HCT116 (cell line): Measurements from ENCODE around the gene FNDC3B. TPM values are rescaled to one million over a fixed set of nuclear protein-coding genes. Genes with fewer than 3 reads are reported as not detected.

Experiments
- ATAC-seq: fragments of 200-7000 bp; cut with Tn5 transposase; 2 replicates; pipeline ENCODE4 v1.9.1; 2020; ENCODE audit warnings: mild to moderate bottlenecking, moderate library complexity
- BruUV-seq: library from RNA; stranded (reverse); fragments of 400-500 nt; replicated peaks from 2 replicates; lab custom pipeline; 2021; lab: Mats Ljungman, UMichigan
- CTCF ChIA-PET: fragments of 300-600 bp; sonication (Branson Sonifier 250); formaldehyde crosslinking; loops from one replicate; lab custom pipeline; 2021; ENCODE audit warnings: antibody characterized with exemption; lab: Charles Lee
- POLR2A ChIA-PET: fragments of 300-600, 350-600 bp; sonication (Branson Sonifier 250); formaldehyde crosslinking; loops from one replicate; lab custom pipeline; 2021; ENCODE audit warnings: antibody characterized with exemption; lab: Charles Lee
- RAD21 ChIA-PET, 2 experiments: fragments of 300-600 bp; sonication (Branson Sonifier 250); formaldehyde crosslinking; loops; one replicate each; lab custom pipeline; 2023; ENCODE audit warnings: low total read pairs in 2 of 2; ENCODE audit not compliant: uncharacterized antibody in 2 of 2, unreplicated experiment in 2 of 2, low non-redundant PET in 1 of 2; lab: Charles Lee
- DNase-seq: peaks from one replicate; pipeline ENCODE4 v3.0.0-alpha.2; 2010; ENCODE audit warnings: low read depth, low spot score
- H2AFZ ChIP-seq: fragments of 200-600 bp; shearing (Covaris generic), sonication (generic); 2 replicates; pipeline ENCODE4 v1.6.1; 2017; ENCODE audit warnings: low read depth, mixed run types, mixed read lengths, antibody characterized with exemption, low read length; ENCODE audit not compliant: poor library complexity, severe bottlenecking
- H3K27ac ChIP-seq: 2 replicates; pipeline ENCODE4 v1.5.1; 2012; ENCODE audit warnings: low read depth, low read length
- H3K27me3 ChIP-seq: fragments of 200-600 bp; sonication (generic); 2 replicates; pipeline ENCODE4 v1.6.1; 2016; ENCODE audit warnings: mixed run types, low read length, mixed read lengths; ENCODE audit not compliant: insufficient read depth
- H3K36me3 ChIP-seq, 2 experiments: fragments of 200-500 bp in 1 of 2; fragments of 200-600 bp in 1 of 2; sonication (Bioruptor generic) in 1 of 2; sonication (generic) in 1 of 2; 2 replicates each; pipeline versions ENCODE4 v1.5.1 to v1.6.1; 2014 to 2016; ENCODE audit warnings: low read length in 2 of 2, inconsistent platforms in 1 of 2, mixed read lengths in 1 of 2, mixed run types in 1 of 2; ENCODE audit not compliant: insufficient read depth in 2 of 2, control insufficient read depth in 1 of 2
- H3K4me1 ChIP-seq, 2 experiments: fragments of 200-600 bp in 1 of 2; sonication (generic) in 1 of 2; 2 replicates each; pipeline versions ENCODE4 v1.5.1 to v1.6.1; 2012 to 2017; ENCODE audit warnings: low read length in 2 of 2, inconsistent platforms in 1 of 2, mild to moderate bottlenecking in 1 of 2, mixed read lengths in 1 of 2, mixed run types in 1 of 2, moderate library complexity in 1 of 2; ENCODE audit not compliant: insufficient read depth in 2 of 2, control insufficient read depth in 1 of 2
- H3K4me2 ChIP-seq: fragments of 200-600 bp; sonication (generic); 2 replicates; pipeline ENCODE4 v1.6.1; 2017; ENCODE audit warnings: mixed run types, low read length, mixed read lengths
- H3K4me3 ChIP-seq, 2 experiments: fragments of 200-600 bp in 1 of 2; sonication (generic) in 1 of 2; replicated peaks in 1 of 2; 2 replicates each; pipeline ENCODE4 v1.5.1; 2011 to 2016; ENCODE audit warnings: low read length in 2 of 2, control low read depth in 1 of 2, low read depth in 1 of 2, mild to moderate bottlenecking in 1 of 2, mixed read lengths in 1 of 2, mixed run types in 1 of 2
- H3K79me2 ChIP-seq: fragments of 200-600 bp; sonication (generic); 2 replicates; pipeline ENCODE4 v1.6.1; 2017; ENCODE audit warnings: mild to moderate bottlenecking, mixed run types, low read length, moderate library complexity, mixed read lengths; ENCODE audit not compliant: insufficient read depth
- H3K9ac ChIP-seq: fragments of 200-600 bp; sonication (generic); 2 replicates; pipeline ENCODE4 v1.6.1; 2016; ENCODE audit warnings: low read length, mixed read lengths
- H3K9me2 ChIP-seq: fragments of 200-600 bp; sonication (generic), shearing (Covaris generic); 2 replicates; pipeline ENCODE4 v1.6.1; 2017; ENCODE audit warnings: mixed run types, mild to moderate bottlenecking, moderate library complexity; ENCODE audit not compliant: insufficient read depth
- H3K9me3 ChIP-seq, 2 experiments: fragments of 200-500 bp in 1 of 2; fragments of 200-600 bp in 1 of 2; sonication (Bioruptor generic) in 1 of 2; sonication (generic) in 1 of 2; 2 replicates each; pipeline ENCODE4 v1.6.1; 2014 to 2017; ENCODE audit warnings: low read length in 2 of 2, mixed read lengths in 2 of 2, inconsistent platforms in 1 of 2, low read depth in 1 of 2, mild to moderate bottlenecking in 1 of 2, mixed run types in 1 of 2, moderate library complexity in 1 of 2; ENCODE audit not compliant: control insufficient read depth in 1 of 2, insufficient read depth in 1 of 2
- H4K20me1 ChIP-seq: fragments of 200-600 bp; sonication (generic), shearing (Covaris generic); 2 replicates; pipeline ENCODE4 v1.6.1; 2017; ENCODE audit warnings: mixed run types, mild to moderate bottlenecking, moderate library complexity; ENCODE audit not compliant: insufficient read depth
- CBX3 ChIP-seq: IDR thresholded peaks from 2 replicates; pipeline ENCODE4 v1.6.1; 2012; ENCODE audit warnings: low read depth
- CEBPB ChIP-seq: IDR thresholded peaks from 2 replicates; pipeline ENCODE4 v1.6.1; 2012; ENCODE audit warnings: low read depth
- CTCF ChIP-seq, 3 experiments: fragments of 200-600 bp in 1 of 3; sonication (generic) in 1 of 3; IDR thresholded peaks in 2 of 3; conservative IDR thresholded peaks in 1 of 3; 2 replicates each; pipeline ENCODE4 v1.5.1; 2012 to 2017; ENCODE audit warnings: low read depth in 2 of 3, low read length in 2 of 3, antibody characterized with exemption in 1 of 3, borderline replicate concordance in 1 of 3, control low read depth in 1 of 3, mild to moderate bottlenecking in 1 of 3, mixed read lengths in 1 of 3, mixed run types in 1 of 3, moderate library complexity in 1 of 3; ENCODE audit not compliant: insufficient read depth in 1 of 3
- EGR1 ChIP-seq: IDR thresholded peaks from 2 replicates; pipeline ENCODE4 v1.6.1; 2012; ENCODE audit warnings: low read depth
- EZH2 ChIP-seq: fragments of 200-600 bp; sonication (generic); IDR thresholded peaks from 2 replicates; pipeline ENCODE4 v1.6.1; 2017; ENCODE audit warnings: antibody characterized with exemption, mixed run types
- JUND ChIP-seq: IDR thresholded peaks from 2 replicates; pipeline ENCODE4 v1.6.1; 2012
- POLR2A ChIP-seq: IDR thresholded peaks from 2 replicates; pipeline ENCODE4 v1.7.0; 2011; ENCODE audit warnings: borderline replicate concordance; ENCODE audit not compliant: insufficient read depth, insufficient read length; ENCODE audit errors: extremely low read depth
- RAD21 ChIP-seq: IDR thresholded peaks from 2 replicates; pipeline ENCODE4 v1.6.1; 2012; ENCODE audit warnings: low read depth, mild to moderate bottlenecking
- SRF ChIP-seq: IDR thresholded peaks from 2 replicates; pipeline ENCODE4 v1.6.1; 2012; ENCODE audit warnings: low read depth
- TCF7L2 ChIP-seq: IDR thresholded peaks from 2 replicates; pipeline ENCODE4 v1.7.0; 2011; ENCODE audit warnings: borderline replicate concordance, inconsistent platforms; ENCODE audit not compliant: insufficient read depth, insufficient read length; ENCODE audit errors: extremely low read depth
- ZFX ChIP-seq: fragments of 450-650 bp; IDR thresholded peaks from 2 replicates; pipeline ENCODE4 v1.6.1; 2017
- intact Hi-C: fragments of 100-400 bp; cut with micrococcal nuclease; formaldehyde crosslinking; loops from 2 replicates; pipeline ENCODE4 v1.10.0; 2022
- total RNA-seq: library from RNA; stranded (reverse); gene quantifications from one replicate; pipeline ENCODE4 v1.2.1, GENCODE V29; 2021; ENCODE audit not compliant: unreplicated experiment
- TF ChIP-seq, protein P1 (sequence below): IDR thresholded peaks from 2 replicates; pipeline ENCODE4 v1.6.1; 2012

The FNDC3B gene
- total RNA-seq, 1 experiment from 2014 or later: 45.7 TPM

GRCh38 chr3:172148241-172148640, 108.9 kb downstream of the FNDC3B start:
- Histone ChIP-seq H4K20me1 (no peaks in the 10 kb centered on the region), H3K9ac (no peak overlapping the region), H3K9me2 (no peaks in the 10 kb centered on the region), H3K36me3 (no peaks in the 10 kb centered on the region), H3K9me3 (no peaks in the 10 kb centered on the region), H3K27ac (no peak overlapping the region), H3K4me3 (no peak overlapping the region), H3K27me3 (no peaks in the 10 kb centered on the region), H3K4me2 (no peak overlapping the region), H3K79me2 (no peaks in the 10 kb centered on the region; the same call in none of the 2 replicates), H3K4me1 (peaks cover 17 to 25% of the 10 kb centered on the region in 2 experiments), H2AFZ (no peak overlapping the region)
- TF ChIP-seq POLR2A (no peak), EZH2 (no peak), SRF (no peak), RAD21 (no peak), ZFX (no peak), CEBPB (no peak), JUND (no peak), TCF7L2 (no peak), CBX3 (no peak), EGR1 (no peak), CTCF (IDR thresholded peaks at IDR 0.05 in 2 of 3, conservative IDR thresholded peaks at IDR 0.05 in 1 of 3; ENCODE audit: borderline replicate concordance in 1 of 3, insufficient read depth in 1 of 3, low read depth in 2 of 3, low read length in 2 of 3) (no peak)
- TF ChIP-seq, protein P1, sequence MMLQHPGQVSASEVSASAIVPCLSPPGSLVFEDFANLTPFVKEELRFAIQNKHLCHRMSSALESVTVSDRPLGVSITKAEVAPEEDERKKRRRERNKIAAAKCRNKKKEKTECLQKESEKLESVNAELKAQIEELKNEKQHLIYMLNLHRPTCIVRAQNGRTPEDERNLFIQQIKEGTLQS: no peak
- POLR2A ChIA-PET: no interaction called here
- DNase-seq (no peak), ATAC-seq (no peak)
- no TSS peak for BruUV-seq
- intact Hi-C loops: no loop called here
- RAD21 ChIA-PET: no interaction called here
- CTCF ChIA-PET: no interaction called here
